Neural crest cell (in vitro differentiated cells): ENCODE results near the gene PARVA. TPM values are rescaled to one million over a fixed set of nuclear protein-coding genes. Genes with fewer than 3 reads are reported as not detected.

Experiments
- DNase-seq: peaks from one replicate; pipeline ENCODE4 v3.0.0; 2021; ENCODE audit warnings: low read depth, mixed read lengths, low spot score
- H3K27ac Mint-ChIP-seq: one replicate; pipeline ENCODE4 v1.8.0; 2021; ENCODE audit warnings: mild to moderate bottlenecking, mixed read lengths; ENCODE audit not compliant: unreplicated experiment
- H3K27me3 Mint-ChIP-seq: 2 replicates; pipeline ENCODE4 v1.8.0; 2021; ENCODE audit warnings: low read depth, mild to moderate bottlenecking, mixed read lengths
- H3K36me3 Mint-ChIP-seq: 2 replicates; pipeline ENCODE4 v1.8.0; 2021; ENCODE audit warnings: low read depth, mild to moderate bottlenecking, mixed read lengths
- H3K4me1 Mint-ChIP-seq: 2 replicates; pipeline ENCODE4 v1.8.0; 2021; ENCODE audit warnings: mixed read lengths
- H3K4me3 Mint-ChIP-seq: one replicate; pipeline ENCODE4 v1.8.0; 2021; ENCODE audit warnings: mild to moderate bottlenecking, mixed read lengths
- H3K9me3 Mint-ChIP-seq: 2 replicates; pipeline ENCODE4 v1.8.0; 2021; ENCODE audit warnings: mixed read lengths
- total RNA-seq: library from RNA; stranded (reverse); gene quantifications from 2 replicates; pipeline ENCODE4 v1.2.1, GENCODE V29; 2021
- TF ChIP-seq, protein P1 (sequence below): fragments of 200-600 bp; sonication (generic); conservative IDR thresholded peaks from 2 replicates; pipeline ENCODE4 v1.5.0; 2021; ENCODE audit warnings: antibody characterized with exemption, mild to moderate bottlenecking

Gene PARVA
- total RNA-seq, 1 donor from 2014 or later, result 36.2 TPM

DNA sequence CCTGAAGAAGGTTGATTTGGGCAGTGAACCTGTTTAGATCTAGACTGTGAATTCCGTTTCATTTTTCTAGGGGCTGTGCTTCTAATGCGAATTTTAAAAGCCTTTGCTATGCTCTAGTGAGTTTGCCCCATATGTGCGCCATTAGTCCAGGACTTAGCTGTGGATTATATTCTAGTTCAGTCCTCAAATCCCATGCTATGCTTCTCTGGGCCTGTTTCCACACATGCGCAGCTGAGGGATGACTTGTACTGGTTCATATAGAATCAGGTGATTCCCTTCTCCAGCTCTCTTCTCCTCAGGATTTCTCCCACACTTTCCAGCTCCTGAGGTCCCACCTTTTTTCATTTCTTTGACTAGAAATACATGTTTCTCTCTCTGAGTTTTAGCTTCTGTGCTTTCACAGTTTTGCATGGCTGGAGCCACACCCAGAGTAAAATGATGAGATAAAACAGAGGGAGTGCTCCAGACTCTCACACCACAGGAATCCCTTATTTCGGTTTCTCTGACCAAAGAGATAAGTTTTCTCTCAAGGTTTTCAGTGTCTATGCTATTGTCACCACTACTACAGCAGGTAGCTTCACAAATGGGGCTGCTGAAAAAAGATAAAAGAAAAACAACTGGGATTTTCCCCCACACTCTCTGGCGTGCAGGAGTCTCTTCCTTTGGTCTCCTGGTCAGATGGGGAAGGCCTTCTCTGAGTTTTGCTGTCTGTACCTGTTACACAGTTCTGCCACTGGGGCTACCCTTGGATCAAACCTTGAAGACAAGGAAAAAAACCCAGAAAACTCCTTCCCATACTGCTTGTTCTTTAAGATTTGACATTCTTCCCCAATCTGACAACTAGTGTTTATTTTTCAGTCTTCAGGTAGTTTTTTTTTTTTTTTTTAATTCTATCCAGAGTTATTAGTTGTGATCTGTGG lies 200.6 kb downstream of the PARVA start:
- no peak for DNase-seq
- H3K27ac Mint-ChIP-seq, result no peak overlapping the region
- no peak overlapping the region for H3K4me3 Mint-ChIP-seq
- H3K36me3 Mint-ChIP-seq, result no peaks in the 10 kb centered on the region
- TF ChIP-seq, protein P1, sequence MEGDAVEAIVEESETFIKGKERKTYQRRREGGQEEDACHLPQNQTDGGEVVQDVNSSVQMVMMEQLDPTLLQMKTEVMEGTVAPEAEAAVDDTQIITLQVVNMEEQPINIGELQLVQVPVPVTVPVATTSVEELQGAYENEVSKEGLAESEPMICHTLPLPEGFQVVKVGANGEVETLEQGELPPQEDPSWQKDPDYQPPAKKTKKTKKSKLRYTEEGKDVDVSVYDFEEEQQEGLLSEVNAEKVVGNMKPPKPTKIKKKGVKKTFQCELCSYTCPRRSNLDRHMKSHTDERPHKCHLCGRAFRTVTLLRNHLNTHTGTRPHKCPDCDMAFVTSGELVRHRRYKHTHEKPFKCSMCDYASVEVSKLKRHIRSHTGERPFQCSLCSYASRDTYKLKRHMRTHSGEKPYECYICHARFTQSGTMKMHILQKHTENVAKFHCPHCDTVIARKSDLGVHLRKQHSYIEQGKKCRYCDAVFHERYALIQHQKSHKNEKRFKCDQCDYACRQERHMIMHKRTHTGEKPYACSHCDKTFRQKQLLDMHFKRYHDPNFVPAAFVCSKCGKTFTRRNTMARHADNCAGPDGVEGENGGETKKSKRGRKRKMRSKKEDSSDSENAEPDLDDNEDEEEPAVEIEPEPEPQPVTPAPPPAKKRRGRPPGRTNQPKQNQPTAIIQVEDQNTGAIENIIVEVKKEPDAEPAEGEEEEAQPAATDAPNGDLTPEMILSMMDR, result peak; percentile 35
- H3K9me3 Mint-ChIP-seq, result peaks cover 2% of the 10 kb centered on the region
- no peaks in the 10 kb centered on the region for H3K4me1 Mint-ChIP-seq
- peaks cover 5% of the 10 kb centered on the region for H3K27me3 Mint-ChIP-seq

DNA sequence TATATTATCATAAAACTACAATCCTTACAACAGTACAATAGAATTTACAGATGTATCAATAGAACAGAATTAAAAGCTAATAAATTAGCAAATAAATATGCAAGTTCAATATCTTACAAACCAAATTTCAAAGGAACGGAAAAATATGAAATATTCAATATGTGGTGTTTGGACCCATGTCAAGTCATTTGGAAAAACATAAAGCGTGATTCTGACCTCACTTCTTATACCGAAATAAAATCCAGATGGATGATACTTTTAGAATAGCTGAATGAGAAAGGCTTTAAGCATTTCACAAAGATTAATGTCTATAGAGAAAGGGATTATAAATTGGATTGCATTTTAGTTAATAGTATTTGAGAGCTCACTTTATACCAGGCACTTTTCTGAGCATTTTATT lies 204.0 kb downstream of the PARVA start:
- TF ChIP-seq, protein P1, result no peak
- Mint-ChIP-seq H3K4me1 (no peaks in the 10 kb centered on the region), H3K36me3 (no peaks in the 10 kb centered on the region), H3K27me3 (no peaks in the 10 kb centered on the region), H3K9me3 (peaks cover 2% of the 10 kb centered on the region), H3K4me3 (no peak overlapping the region), H3K27ac (no peak overlapping the region)
- no peak for DNase-seq

DNA sequence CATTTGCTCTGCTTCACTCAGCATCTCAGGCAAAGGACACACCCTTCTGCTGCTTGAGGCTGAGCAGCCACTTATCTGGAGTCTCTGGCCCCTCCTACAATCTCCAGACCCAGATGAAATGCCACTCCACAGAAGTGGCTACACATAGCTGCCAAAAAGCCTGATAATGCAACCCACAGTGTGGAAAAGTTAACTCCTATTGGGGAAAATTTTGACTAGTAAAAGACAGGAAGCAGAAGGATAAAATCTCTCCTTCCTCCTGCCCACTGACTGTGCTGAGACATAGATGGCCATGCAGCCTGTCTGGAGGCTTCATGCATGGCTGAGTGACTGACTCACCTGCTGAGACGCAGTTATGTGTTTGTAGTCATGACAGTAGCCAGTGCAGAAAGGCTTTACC lies 204.6 kb downstream of the PARVA start:
- H3K9me3 Mint-ChIP-seq, result peaks cover 2% of the 10 kb centered on the region
- no peak overlapping the region for H3K4me3 Mint-ChIP-seq
- H3K36me3 Mint-ChIP-seq, result no peaks in the 10 kb centered on the region
- DNase-seq, result no peak
- no peaks in the 10 kb centered on the region for H3K27me3 Mint-ChIP-seq
- peaks cover under 1% of the 10 kb centered on the region for H3K4me1 Mint-ChIP-seq
- H3K27ac Mint-ChIP-seq, result no peak overlapping the region
- TF ChIP-seq, protein P1, result no peak
